Fibroblast of skin of left biceps (primary cell): ENCODE results near the gene MRPL12.
"Not testable (repeated sequence)": the region's sequence is repeated elsewhere in the genome, so short reads cannot be mapped to it uniquely, and the experiment has no call there.

Experiments
- DNase-seq, 2 experiments: peaks; one replicate each; pipeline ENCODE4 v3.0.0-alpha.2; 2013; ENCODE audit warnings: low read depth in 2 of 2

Gene MRPL12

GRCh38 chr17:81702934-81703746, at the start of gene MRPL12:
Gene MRPL12 (plus strand): TSS chr17:81703367. CDS start chr17:81703502, 135 bp downstream.
- DNase-seq, result peak; percentile 64 to 69

DNA sequence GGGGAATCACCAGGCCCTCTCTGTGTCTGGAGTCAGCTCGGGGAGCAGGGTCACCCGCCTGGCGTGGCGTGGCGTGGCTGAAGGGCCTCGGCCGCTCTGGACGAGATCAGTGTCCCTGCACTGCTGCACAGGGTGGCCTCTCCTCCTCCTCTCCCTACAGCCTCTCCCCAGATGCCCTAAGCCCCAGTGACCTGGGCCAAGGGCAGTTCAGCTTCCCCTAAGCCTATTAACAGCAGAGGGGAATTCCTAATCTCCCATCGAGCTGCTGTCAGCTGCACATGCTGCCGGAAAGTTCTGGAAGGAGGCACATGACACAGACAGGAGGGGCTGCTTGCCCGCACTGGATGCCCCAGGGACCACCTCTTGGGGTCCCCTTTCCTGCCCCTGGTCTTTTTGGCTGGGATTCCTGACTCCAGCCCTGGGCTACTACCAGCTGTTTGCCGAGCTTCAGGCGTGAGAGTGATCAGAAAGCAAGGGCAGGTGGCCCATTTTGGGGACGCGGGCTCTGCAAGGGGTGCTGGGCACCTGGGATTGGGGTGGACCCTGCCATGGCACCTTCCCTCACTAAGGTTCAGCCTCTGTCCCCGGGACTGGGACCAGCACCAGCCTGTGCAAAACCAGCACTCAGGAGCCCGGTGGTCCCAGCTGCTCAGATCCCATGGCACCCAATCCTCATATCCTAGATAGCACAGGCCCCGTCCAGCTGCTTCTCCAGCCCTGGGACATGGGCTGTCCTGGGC, 47.6 kb upstream of the MRPL12 start:
- DNase-seq, result no peak

DNA sequence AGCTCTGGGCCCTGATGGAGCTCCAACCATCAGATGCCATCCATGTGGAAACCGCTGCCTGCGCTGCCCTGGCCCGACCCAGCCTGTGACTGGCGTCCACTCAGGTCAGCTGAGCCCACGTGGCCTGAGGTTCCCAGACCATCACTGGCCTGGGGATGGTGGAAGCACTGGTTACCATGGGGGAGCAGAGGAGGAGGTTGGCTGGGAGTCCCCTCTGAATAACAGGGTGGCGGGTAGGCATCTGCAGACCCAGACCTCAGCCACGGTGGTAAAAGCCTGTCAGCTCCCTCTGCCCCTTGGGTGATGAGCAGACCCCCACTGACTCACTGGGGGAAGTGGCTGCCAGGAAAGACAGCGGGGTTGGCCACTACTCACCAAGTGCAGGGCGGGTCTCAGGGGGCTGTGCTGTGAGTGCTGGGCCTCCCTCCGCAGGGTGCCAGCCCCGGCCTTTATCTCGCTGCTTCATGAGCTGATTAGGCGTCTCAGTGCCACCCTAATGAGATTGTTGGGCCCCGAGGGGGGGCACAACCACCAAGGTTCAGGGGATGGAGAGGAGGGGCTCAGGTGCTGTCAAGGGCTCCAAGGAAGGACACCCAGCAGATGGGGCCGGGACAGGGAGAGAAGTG, 46.9 kb upstream of the MRPL12 start, which contains the start of gene PDE6G:
TSS of gene PDE6G (minus strand) at position 425 of the 626 bp plus-strand sequence. CDS start 3,237 bp downstream, outside the sequence.
- no peak for DNase-seq

DNA sequence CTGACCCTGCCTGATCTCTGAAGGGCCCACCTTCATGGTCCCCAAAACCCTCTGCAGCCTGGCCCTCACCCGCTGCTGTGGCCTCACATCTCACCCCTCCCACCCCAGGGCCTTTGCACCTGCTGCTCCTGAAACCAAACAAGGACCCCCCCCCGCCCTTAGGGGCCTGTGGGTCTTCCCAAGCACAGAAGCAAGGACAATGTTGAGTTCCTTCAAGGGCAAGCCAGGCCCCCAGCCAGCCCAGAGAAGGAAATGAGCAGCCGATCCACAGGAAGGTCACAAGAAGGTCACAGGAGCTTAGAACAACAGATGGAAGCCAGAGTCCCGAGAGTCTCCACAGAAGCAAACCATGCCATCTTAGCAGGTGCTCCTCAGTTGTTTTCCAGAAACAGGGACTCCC, 46.3 kb upstream of the MRPL12 start:
- no peak for DNase-seq

DNA sequence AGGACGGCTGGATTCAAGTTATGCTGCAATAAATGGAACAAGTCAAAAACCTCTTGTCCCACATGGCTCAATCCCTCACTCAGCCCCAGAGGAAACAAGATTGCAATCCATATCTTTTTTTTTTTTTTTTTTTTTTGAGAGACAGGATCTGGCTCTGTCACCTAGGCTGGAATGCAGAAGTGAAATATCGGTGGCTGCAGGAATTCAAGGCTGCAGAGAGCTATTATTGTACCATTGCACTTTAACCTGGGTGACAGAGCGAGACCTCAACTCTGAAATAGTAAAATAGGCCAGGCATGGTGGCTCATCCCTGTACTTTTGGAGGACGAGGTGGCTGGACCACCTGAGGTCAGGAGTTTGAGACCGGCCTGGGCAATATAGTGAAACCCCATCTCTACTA, 44.1 kb upstream of the MRPL12 start:
- DNase-seq, result no peak

- no peak for DNase-seq
Observed at GRCh38 chr17:81660441-81660840, 42.7 kb upstream of the MRPL12 start.

- no peak for DNase-seq
Observed at GRCh38 chr17:81662002-81662401, 41.2 kb upstream of the MRPL12 start.

- DNase-seq, result no peak
Observed at GRCh38 chr17:81664051-81664470, 39.1 kb upstream of the MRPL12 start.

GRCh38 chr17:81665205-81666091, 37.7 kb upstream of the MRPL12 start:
- no peak for DNase-seq

GRCh38 chr17:81666092-81666341, 37.1 kb upstream of the MRPL12 start:
- DNase-seq, result no peak

DNA sequence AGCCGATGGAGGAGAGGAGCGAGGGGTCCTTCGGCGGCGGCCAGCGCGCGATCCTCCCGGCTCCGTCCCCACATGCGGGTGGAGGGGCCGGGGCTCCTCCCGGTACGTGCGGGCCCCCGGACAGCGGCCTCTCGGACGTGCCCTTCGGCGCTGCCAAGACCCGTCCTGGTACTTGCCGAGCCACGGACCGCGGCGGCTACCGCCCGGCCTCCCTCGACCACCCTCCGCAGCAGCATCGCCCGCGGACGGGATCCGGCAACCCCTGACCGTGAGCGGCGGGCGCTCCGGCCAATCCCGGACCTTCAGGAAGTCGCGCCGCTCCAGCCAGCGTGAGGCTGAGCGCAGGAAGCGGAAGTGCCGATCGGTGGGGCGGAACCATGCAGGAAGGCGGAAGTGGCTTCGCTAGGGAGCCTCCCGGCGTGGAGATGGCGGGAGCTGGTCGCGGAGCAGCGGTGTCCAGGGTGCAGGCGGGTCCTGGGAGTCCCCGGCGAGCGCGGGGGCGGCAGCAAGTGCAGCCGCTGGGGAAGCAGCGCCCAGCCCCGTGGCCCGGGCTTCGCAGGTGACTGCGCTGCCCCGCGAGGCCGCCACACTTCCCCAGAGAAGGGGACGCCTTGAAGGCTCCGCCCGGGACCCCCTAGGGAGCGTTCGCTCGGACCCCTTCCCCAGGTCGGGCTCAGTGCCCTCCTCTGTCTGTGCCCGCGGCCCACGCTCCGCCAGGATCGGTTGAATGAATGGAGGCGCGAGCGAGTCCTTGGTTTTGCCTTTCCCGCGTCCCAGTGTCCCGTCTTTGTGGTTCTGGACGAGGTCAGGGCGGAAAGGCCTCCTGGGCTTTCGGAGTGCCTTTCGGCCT, 36.6 kb upstream of the MRPL12 start, which contains the start of the genes CCDC137 and OXLD1:
TSS of gene CCDC137 (plus strand) at position 396 of the 850 bp plus-strand sequence. CDS start at position 426, 30 bp downstream.
TSS of gene OXLD1 (minus strand) at position 264 of the 850 bp plus-strand sequence. CDS start at position 236, 28 bp downstream.
- peak; percentile 87 to 90 for DNase-seq

DNA sequence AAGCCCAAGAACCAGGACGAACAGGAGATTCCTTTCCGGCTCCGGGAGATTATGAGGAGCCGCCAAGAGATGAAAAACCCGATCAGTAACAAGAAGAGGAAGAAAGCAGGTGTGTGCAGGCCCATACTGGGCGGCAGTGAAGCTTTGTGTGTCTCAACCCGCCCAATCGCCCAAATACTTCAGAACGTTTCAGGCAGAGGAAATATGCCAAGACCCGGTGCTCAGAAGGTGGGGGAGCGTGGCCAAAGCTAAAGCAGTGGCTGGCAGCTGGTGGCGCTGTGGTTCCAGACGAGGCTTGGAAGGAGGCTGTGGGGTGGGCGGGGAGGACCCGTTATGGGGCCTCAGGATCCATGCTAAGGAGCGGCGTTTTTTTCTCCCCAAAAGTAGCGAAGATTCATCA, 35.4 kb upstream of the MRPL12 start:
- no peak for DNase-seq

DNA sequence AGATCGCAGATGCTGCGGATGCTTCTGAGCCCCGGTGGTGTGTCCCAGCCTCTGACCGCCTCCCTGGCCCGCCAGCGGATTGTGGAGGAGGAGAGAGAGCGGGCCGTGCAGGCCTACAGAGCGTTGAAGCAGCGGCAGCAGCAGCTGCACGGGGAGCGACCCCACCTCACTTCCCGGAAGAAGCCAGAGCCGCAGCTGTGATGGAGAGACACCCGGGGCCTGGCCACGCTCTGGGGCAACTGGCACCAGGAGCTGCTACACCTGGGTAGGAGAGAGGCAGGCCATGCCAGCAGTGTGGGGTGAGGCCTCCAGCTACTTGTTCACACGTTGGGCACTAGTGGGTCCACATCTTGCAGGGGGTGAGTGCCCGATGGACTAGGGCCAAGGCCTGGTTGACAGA, 30.7 kb upstream of the MRPL12 start:
- no peak for DNase-seq

DNA sequence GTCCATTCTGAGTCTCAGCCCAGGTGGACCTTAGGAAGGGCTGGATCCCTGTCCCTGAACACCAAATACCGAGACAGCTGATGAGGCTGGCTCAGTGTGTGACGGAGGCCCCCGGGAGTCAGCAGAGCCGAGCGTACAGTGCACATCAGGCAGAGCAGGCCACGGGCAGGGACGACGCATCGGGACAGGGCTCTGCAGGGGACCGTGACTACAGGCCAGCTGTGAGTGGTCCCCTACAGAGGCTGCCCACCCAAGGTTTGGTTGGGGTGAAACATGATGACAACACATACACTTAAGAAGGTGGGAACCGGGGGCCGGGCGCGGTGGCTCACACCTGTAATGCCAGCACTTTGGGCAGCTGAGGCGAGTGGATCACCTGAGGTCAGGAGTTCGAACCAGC, 30.2 kb upstream of the MRPL12 start:
- no peak for DNase-seq

DNA sequence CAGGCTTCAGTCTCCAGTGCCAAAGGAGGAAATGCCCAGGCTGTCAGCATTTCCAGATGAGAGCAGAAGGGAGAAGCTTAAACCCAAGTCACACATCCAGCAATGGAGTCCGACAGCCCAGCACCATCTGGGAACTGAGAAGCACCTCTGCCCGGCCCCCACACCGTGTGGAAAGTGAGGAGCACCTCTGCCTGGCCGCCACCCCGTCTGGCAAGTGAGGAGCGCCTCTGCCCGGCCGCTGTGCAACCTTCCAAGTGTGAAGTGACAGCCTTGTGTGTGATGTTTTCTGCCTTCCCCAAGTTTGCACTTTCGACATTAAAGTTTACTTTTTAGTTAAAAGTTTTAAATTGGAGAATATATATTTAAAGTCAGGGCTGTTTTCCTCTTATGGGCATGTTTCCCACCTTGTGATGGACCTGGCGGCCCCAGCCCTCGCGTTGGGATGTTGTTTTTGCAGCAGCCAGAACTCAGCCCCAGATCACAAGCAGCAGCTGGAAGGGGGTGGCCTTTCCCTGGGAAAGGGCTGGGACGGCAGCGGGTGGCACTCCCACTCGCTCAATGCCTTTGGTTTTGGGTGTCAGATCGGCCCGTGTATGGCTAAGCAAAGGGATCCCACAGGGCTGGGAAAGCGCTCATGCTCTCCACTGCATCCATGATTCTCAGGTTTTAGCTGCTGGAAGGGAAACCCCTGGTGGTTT, 29.5 kb upstream of the MRPL12 start:
- DNase-seq, result no peak

- DNase-seq, result not testable (repeated sequence)
Observed at GRCh38 chr17:81675515-81676221, 27.5 kb upstream of the MRPL12 start.

- no peak for DNase-seq
Observed at GRCh38 chr17:81676906-81677305, 26.3 kb upstream of the MRPL12 start.

- DNase-seq, result no peak
Observed at GRCh38 chr17:81680150-81680549, 23.0 kb upstream of the MRPL12 start.

GRCh38 chr17:81681672-81682071, 21.5 kb upstream of the MRPL12 start:
- DNase-seq, result no peak
